Fibroblast of villous mesenchyme (primary cell): ENCODE data around the gene TEX47. TPM values are rescaled to one million over a fixed set of nuclear protein-coding genes. Genes with fewer than 3 reads are reported as not detected.

Experiments
- DNase-seq: peaks from one replicate; pipeline ENCODE4 v3.0.0-alpha.2; 2010; ENCODE audit warnings: low read depth
- H3K4me3 ChIP-seq: 2 replicates; pipeline ENCODE4 v1.5.1; 2011; ENCODE audit warnings: low read depth, mild to moderate bottlenecking, low read length
- total RNA-seq: library from RNA; depleted of rRNA; stranded (reverse); fragments of >200 nt; gene quantifications from 2 replicates; pipeline ENCODE4 v1.2.3, GENCODE V29; 2012
- TF ChIP-seq, protein P1 (sequence below): IDR thresholded peaks from 2 replicates; pipeline ENCODE4 v1.5.1; 2012; ENCODE audit warnings: low read depth, mild to moderate bottlenecking, low read length; ENCODE audit not compliant: insufficient read depth

The TEX47 gene
- not detected in 2 replicates for total RNA-seq

- TF ChIP-seq, protein P1, sequence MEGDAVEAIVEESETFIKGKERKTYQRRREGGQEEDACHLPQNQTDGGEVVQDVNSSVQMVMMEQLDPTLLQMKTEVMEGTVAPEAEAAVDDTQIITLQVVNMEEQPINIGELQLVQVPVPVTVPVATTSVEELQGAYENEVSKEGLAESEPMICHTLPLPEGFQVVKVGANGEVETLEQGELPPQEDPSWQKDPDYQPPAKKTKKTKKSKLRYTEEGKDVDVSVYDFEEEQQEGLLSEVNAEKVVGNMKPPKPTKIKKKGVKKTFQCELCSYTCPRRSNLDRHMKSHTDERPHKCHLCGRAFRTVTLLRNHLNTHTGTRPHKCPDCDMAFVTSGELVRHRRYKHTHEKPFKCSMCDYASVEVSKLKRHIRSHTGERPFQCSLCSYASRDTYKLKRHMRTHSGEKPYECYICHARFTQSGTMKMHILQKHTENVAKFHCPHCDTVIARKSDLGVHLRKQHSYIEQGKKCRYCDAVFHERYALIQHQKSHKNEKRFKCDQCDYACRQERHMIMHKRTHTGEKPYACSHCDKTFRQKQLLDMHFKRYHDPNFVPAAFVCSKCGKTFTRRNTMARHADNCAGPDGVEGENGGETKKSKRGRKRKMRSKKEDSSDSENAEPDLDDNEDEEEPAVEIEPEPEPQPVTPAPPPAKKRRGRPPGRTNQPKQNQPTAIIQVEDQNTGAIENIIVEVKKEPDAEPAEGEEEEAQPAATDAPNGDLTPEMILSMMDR, result no peak
- DNase-seq, result no peak
- H3K4me3 ChIP-seq, result no peak within 1 kb of the TSS
Observed at GRCh38 chr7:88795553-88795952, at the start of gene TEX47. TSS of gene TEX47 (minus strand) at chr7:88795737. CDS start at chr7:88794942, 795 bp downstream.

GRCh38 chr7:88845091-88845490, 49.6 kb upstream of the TEX47 start:
- no peak overlapping the region for H3K4me3 ChIP-seq
- no peak for DNase-seq
- TF ChIP-seq, protein P1, result no peak

- TF ChIP-seq, protein P1, result no peak
- no peak overlapping the region for H3K4me3 ChIP-seq
- DNase-seq, result no peak
Observed at GRCh38 chr7:88842201-88842600, 46.7 kb upstream of the TEX47 start.

DNA sequence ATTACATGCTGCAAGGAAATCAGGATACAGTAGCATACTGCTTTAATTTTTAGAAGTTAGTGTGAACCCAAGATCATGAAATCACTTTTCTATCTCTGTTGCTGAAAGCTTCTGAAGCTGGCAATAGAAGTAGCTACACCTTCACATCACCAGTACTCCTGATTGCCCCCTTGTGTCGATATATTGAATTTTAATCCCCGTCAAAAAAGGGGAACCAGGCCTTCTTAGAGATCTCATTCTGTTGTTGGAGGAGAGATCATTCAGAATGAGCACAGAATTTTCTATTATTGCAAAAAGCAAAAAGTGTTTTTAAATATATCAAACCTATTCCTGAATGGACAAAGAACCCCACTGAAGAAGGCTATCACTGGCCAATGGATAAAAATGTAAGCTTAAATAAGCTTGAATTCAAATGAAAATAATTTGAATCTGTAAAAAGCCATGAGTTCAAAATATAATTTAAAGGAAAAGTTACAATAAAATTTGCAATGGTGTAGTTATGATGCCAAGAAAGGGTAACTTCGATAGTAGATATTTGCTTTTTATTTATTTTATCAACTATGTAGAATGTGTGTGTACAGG, 39.7 kb upstream of the TEX47 start:
- TF ChIP-seq, protein P1, result no peak
- no peak overlapping the region for H3K4me3 ChIP-seq
- DNase-seq, result peak; percentile 2

DNA sequence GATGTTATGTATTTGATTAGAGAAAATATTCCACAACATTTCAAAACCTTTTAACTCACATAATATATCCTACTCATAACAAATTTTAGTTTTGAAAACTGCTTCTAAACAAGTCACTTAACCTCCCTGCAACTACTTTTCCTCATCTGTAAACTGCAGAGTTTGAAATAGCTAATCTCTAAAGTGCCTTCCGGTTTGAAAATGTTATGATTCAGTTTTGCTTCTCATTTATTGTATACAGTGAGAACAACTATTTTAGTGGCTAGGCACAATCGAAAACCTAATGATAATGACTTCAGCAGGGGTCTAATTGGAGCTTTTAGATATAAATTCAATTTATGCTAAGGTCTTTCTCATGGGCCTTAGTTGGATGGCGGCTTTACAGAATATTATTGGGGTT, 30.7 kb upstream of the TEX47 start:
- no peak for DNase-seq
- TF ChIP-seq, protein P1, result no peak
- H3K4me3 ChIP-seq, result no peak overlapping the region

- TF ChIP-seq, protein P1, result no peak
- no peak overlapping the region for H3K4me3 ChIP-seq
- no peak for DNase-seq
Observed at GRCh38 chr7:88818552-88818951, 23.0 kb upstream of the TEX47 start.

DNA sequence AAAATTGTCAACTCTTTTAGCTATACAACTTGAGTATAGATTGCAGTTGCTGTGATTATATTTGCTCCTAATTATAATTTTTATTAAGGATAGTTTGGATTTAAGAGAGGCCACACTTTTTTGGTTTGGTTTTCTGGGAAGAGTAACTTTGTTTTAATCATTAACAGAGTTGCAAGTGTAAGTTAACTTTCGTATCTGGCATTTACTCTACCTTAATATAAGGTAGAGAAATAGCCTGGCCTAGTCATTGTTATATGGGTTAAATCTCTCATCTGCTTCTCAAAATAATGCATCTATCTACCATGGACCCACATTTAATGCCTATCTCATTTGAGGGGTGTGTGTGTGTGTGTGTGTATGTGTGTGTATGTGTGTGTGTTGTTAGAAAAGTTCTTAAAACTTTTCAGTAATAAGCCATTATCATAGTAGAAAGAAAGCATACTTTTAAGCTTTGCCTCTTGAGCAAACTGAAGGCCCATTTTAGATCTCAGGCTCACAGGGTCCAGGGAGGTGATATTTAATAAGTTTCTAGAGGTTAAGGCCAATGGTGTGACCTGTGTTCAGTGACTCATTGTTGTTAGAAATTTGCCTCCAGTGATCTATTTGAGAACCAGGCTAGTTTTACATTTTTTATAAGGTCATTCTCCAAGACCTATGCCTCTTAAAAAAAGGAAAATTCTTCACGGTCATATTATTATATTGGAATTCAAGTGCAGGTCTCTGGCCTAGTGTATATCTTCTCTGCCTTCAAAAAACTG, 10.9 kb upstream of the TEX47 start:
- DNase-seq, result no peak

More for the DNA sequence above, 10.9 kb upstream of the TEX47 start:
- TF ChIP-seq, protein P1, result no peak
- H3K4me3 ChIP-seq, result no peak overlapping the region
